K562 (cell line): Measurements from ENCODE around the gene ADAM19. TPM values are rescaled to one million over a fixed set of nuclear protein-coding genes. Genes with fewer than 3 reads are reported as not detected.

ENCODE experiments used
- ATAC-seq: fragments of 200-7000 bp; cut with Tn5 transposase; 3 replicates; pipeline ENCODE4 v1.9.1; 2020; ENCODE audit warnings: moderate library complexity
- BruUV-seq: library from RNA; stranded (reverse); fragments of 400-500 nt; replicated peaks from 2 replicates; lab custom pipeline; 2021; lab: Mats Ljungman, UMichigan
- CTCF ChIA-PET: fragments of 300-600 bp; formaldehyde crosslinking; extraction: SDS; loops from one replicate; lab custom pipeline; 2021; ENCODE audit warnings: low intra/inter-chr PET ratio; lab: Yijun Ruan, JAX
- POLR2A ChIA-PET: fragments of 300-600, 350-650 bp; sonication (Branson Sonifier 250); formaldehyde crosslinking; extraction: SDS; loops from one replicate; lab custom pipeline; 2021; ENCODE audit warnings: antibody characterized with exemption, inconsistent platforms; lab: Yijun Ruan, JAX
- DNase-seq, 4 experiments: peaks; one replicate each; pipeline versions ENCODE4 v3.0.0 to v3.0.0-alpha.2; 2011 to 2018; ENCODE audit warnings: low spot score in 3 of 4, mixed read lengths in 3 of 4; ENCODE audit errors: extremely low read depth in 1 of 4
- FAIRE-seq: peaks from 2 replicates; lab custom pipeline; 2011; peaks lifted over from hg19 to GRCh38; lab: Jason Lieb, UNC
- H2AFZ ChIP-seq: 2 replicates; pipeline ENCODE4 v1.6.0; 2011; ENCODE audit warnings: low read depth, low read length, control low read depth, inconsistent platforms
- H3K27ac ChIP-seq: fragments of 200-600 bp; 3 replicates; pipeline ENCODE4 v1.8.0; 2011; ENCODE audit warnings: low read depth, mild to moderate bottlenecking, control low read depth, inconsistent platforms, low read length, moderate library complexity, mixed read lengths; ENCODE audit errors: extremely low read depth
- H3K27me3 ChIP-seq, 2 experiments: fragments of 300-600 bp in 1 of 2; 2 replicates in 1 of 2; 3 replicates in 1 of 2; pipeline versions ENCODE4 v1.6.0 to v1.8.0; 2011; ENCODE audit warnings: inconsistent platforms in 2 of 2, low read length in 2 of 2, mild to moderate bottlenecking in 1 of 2, mixed read lengths in 1 of 2, moderate library complexity in 1 of 2; ENCODE audit not compliant: control insufficient read depth in 2 of 2, insufficient read depth in 2 of 2
- H3K36me3 ChIP-seq: fragments of 300-600 bp; 3 replicates; pipeline ENCODE4 v1.8.0; 2011; ENCODE audit warnings: mild to moderate bottlenecking, low read length, inconsistent platforms; ENCODE audit not compliant: control insufficient read depth, insufficient read depth
- H3K4me1 ChIP-seq, 2 experiments: fragments of 200-600 bp in 1 of 2; replicated peaks in 1 of 2; 2 replicates in 1 of 2; 3 replicates in 1 of 2; pipeline versions ENCODE4 v1.5.1 to v1.8.0; 2011; ENCODE audit warnings: inconsistent platforms in 2 of 2, low read length in 2 of 2, mild to moderate bottlenecking in 1 of 2, mixed read lengths in 1 of 2, moderate library complexity in 1 of 2; ENCODE audit not compliant: control insufficient read depth in 2 of 2, insufficient read depth in 2 of 2
- H3K4me2 ChIP-seq: 2 replicates; pipeline ENCODE4 v1.6.1; 2011; ENCODE audit warnings: low read length, control low read depth, inconsistent platforms, mixed read lengths; ENCODE audit not compliant: insufficient read depth
- H3K4me3 ChIP-seq: fragments of 200-600 bp; sonication (generic), shearing (Covaris generic); 2 replicates; pipeline ENCODE4 v1.5.1; 2016; ENCODE audit warnings: control low read depth, inconsistent platforms
- H3K79me2 ChIP-seq: fragments of 200-600 bp; 3 replicates; pipeline ENCODE4 v1.8.0; 2011; ENCODE audit warnings: low read length, inconsistent platforms; ENCODE audit not compliant: control insufficient read depth, insufficient read depth
- H3K9ac ChIP-seq, 2 experiments: 2 replicates each; pipeline versions ENCODE4 v1.6.0 to v1.6.1; 2011; ENCODE audit warnings: low read depth in 2 of 2, low read length in 2 of 2, control low read depth in 1 of 2, inconsistent platforms in 1 of 2, mild to moderate bottlenecking in 1 of 2, mixed read lengths in 1 of 2; ENCODE audit not compliant: insufficient read depth in 1 of 2
- H3K9me1 ChIP-seq: one replicate; pipeline ENCODE4 v1.6.0; 2011; ENCODE audit warnings: inconsistent platforms, mild to moderate bottlenecking, low read length, moderate library complexity; ENCODE audit not compliant: control insufficient read depth, insufficient read depth
- H3K9me3 ChIP-seq: replicated peaks from 2 replicates; pipeline ENCODE4 v1.5.1; 2011; ENCODE audit warnings: low read depth, low read length, inconsistent platforms; ENCODE audit not compliant: control insufficient read depth, insufficient read depth
- H4K20me1 ChIP-seq: replicated peaks from 2 replicates; pipeline ENCODE4 v1.6.1; 2011; ENCODE audit warnings: low read length, inconsistent platforms, mixed read lengths; ENCODE audit not compliant: control insufficient read depth, insufficient read depth
- BHLHE40 ChIP-seq: IDR thresholded peaks from 2 replicates; pipeline ENCODE4 v1.6.1; 2011; ENCODE audit warnings: low read length, improper control_type of control experiment
- CBFA2T3 ChIP-seq: fragments of 450-650 bp; IDR thresholded peaks from 2 replicates; pipeline ENCODE4 v1.6.1; 2017
- FOSL1 ChIP-seq: fragments of 200-800 bp; sonication (Bioruptor generic); conservative IDR thresholded peaks from 2 replicates; pipeline ENCODE4 v1.6.1; 2016; ENCODE audit warnings: missing genetic modification characterization, missing compliant biosample characterization
- MCM5 ChIP-seq: fragments of 450-650 bp; IDR thresholded peaks from 2 replicates; pipeline ENCODE4 v1.6.1; 2016; ENCODE audit warnings: low read depth
- NCOA6 ChIP-seq: fragments of 450-650 bp; IDR thresholded peaks from 2 replicates; pipeline ENCODE4 v1.6.1; 2017; ENCODE audit warnings: mild to moderate bottlenecking
- STAG1 ChIP-seq: sonication (generic); formaldehyde crosslinking; IDR thresholded peaks from 2 replicates; pipeline ENCODE4 v1.5.0; 2020; ENCODE audit warnings: missing genetic modification reagents, borderline replicate concordance
- WGBS: fragments of 100-300 bp; shearing (Covaris generic); methylation state at CpG from one replicate; pipeline ENCODE4 v1.1.6; 2016; ENCODE audit warnings: low coverage, mixed read lengths; ENCODE audit not compliant: insufficient coverage; ENCODE audit errors: missing lambda C conversion rate; 5-methylcytosine and 5-hydroxymethylcytosine counted together
- in situ Hi-C: fragments of 300-500 bp; cut with MboI; formaldehyde crosslinking; loops from 4 replicates; pipeline ENCODE4 v1.15.0; 2018; ENCODE audit warnings: inconsistent platforms, mixed read lengths
- intact Hi-C: fragments of 100-400 bp; cut with micrococcal nuclease; formaldehyde crosslinking; loops from 2 replicates; pipeline ENCODE4 v1.14.2; 2022
- polyA plus RNA-seq, 8 experiments: library from polyadenylated mRNA; depleted of rRNA in 4 of 8; stranded (reverse) in 5 of 8; unstranded in 3 of 8; fragments of >200 nt; fragmentation: Nextera tagmentation in 2 of 8; fragmentation: Illumina TruSeq in 1 of 8; extraction: Ambion mirVana in 2 of 8; extraction: Trizol in 1 of 8; gene quantifications; 2 replicates each; pipeline versions ENCODE4 v1.2.1 to v1.2.3, GENCODE V29; 2011 to 2014; ENCODE audit warnings: inconsistent platforms in 1 of 8, missing spikeins in 1 of 8
- total RNA-seq, 7 experiments: library from RNA; depleted of rRNA in 6 of 7; stranded (reverse); fragments of >200 nt in 6 of 7; fragmentation: Illumina TruSeq in 2 of 7; extraction: Trizol in 2 of 7; gene quantifications; 2 replicates each; pipeline versions ENCODE4 v1.2.1 to v1.2.3, GENCODE V29; 2011 to 2021; ENCODE audit warnings: low replicate concordance in 1 of 7
- TF ChIP-seq, protein P1 (sequence below), 2 experiments: IDR thresholded peaks in 1 of 2; conservative IDR thresholded peaks in 1 of 2; 2 replicates each; pipeline ENCODE4 v1.6.1; 2016; ENCODE audit warnings: low read depth in 2 of 2, mild to moderate bottlenecking in 1 of 2, missing compliant biosample characterization in 1 of 2, missing genetic modification characterization in 1 of 2, moderate library complexity in 1 of 2

The ADAM19 gene
- total and polyA plus RNA-seq, 9 of the 15 experiments (the other 6 are each of a cell fraction or from before 2014, with no cell fraction given), result 0.11 to 1.1 (median 0.43) TPM

GRCh38 chr5:157516626-157517325 lies 58.8 kb downstream of the ADAM19 start:
- 11% methylated on average over 5 of the region's 5 CpGs for WGBS
- no peak overlapping the region for H3K4me2 ChIP-seq
- POLR2A ChIA-PET, result interaction anchor here (0.8 to 1.1 kb wide), 3 partner anchors 8 to 98 kb away, joined by 3 to 4 read pairs (median 3); no protein-coding TSS in a partner anchor
- CTCF ChIA-PET, result no interaction called here
- no peaks in the 10 kb centered on the region for H3K9me3 ChIP-seq
- ATAC-seq (no peak), DNase-seq (no peak), FAIRE-seq (no peak)
- no peak overlapping the region for H3K4me3 ChIP-seq
- H3K4me1 ChIP-seq, result peaks cover 0 to 3% of the 10 kb centered on the region in 2 experiments; a peak in 2 of 5 replicates
- no peak overlapping the region for H2AFZ ChIP-seq
- in situ Hi-C loops, result no loop called here
- H3K9ac ChIP-seq, result no peak overlapping the region
- intact Hi-C loops, result no loop called here
- H3K27ac ChIP-seq, result no peak overlapping the region
- H3K79me2 ChIP-seq, result no peaks in the 10 kb centered on the region
- H3K9me1 ChIP-seq, result no peaks in the 10 kb centered on the region
- H3K27me3 ChIP-seq, result peaks cover 0 to 6% of the 10 kb centered on the region in 2 experiments; a peak in 2 of 5 replicates
- no peaks in the 10 kb centered on the region for H3K36me3 ChIP-seq
- TF ChIP-seq NCOA6, result no peak
- 0 out of 2 replicates have a peak, but pooled peaks have one; percentile 9 for TF ChIP-seq FOSL1 (tag)
- H4K20me1 ChIP-seq, result no peaks in the 10 kb centered on the region; the same call in 1 of the 2 replicates
- no TSS peak for BruUV-seq

DNA sequence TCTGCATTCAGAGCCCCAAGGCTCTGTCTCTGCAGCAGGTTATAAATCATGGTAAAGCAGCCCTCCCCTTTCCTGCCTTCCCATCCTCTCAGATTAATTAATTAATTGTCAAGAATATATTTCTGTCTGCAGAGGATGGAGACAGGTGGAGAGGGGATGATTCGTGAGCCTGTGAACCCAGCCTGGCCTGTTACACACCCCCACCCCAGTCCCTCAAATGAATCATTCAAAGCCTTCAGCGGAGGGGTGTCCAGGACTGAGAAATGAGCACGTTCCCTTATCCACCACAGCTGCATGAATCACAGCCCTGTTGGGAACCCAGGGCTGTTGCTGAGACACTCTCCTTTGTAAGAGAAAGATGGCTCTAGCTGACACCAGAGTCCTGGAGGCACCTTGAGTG lies 59.6 kb downstream of the ADAM19 start:
- Histone ChIP-seq H3K4me3 (no peak overlapping the region), H3K4me2 (no peak overlapping the region), H4K20me1 (no peaks in the 10 kb centered on the region; the same call in 1 of the 2 replicates), H3K9me1 (no peaks in the 10 kb centered on the region), H3K9me3 (no peaks in the 10 kb centered on the region), H3K36me3 (no peaks in the 10 kb centered on the region), H3K79me2 (no peaks in the 10 kb centered on the region), H2AFZ (no peak overlapping the region), H3K27me3 (no peaks in the 10 kb centered on the region), H3K9ac (no peak overlapping the region), H3K4me1 (peaks cover 0 to 9% of the 10 kb centered on the region in 2 experiments; a peak in 2 of 5 replicates), H3K27ac (no peak overlapping the region)
- CTCF ChIA-PET, result no interaction called here
- BruUV-seq, result no TSS peak
- TF ChIP-seq STAG1 (CRISPR knock-in tag) (no peak), BHLHE40 (0 out of 2 replicates have a peak, but pooled peaks have one; percentile 10), MCM5 (no peak), CBFA2T3 (peak; percentile 20; the same call in 1 of the 2 replicates), FOSL1 (tag) (peak; percentile 78)
- TF ChIP-seq, protein P1, sequence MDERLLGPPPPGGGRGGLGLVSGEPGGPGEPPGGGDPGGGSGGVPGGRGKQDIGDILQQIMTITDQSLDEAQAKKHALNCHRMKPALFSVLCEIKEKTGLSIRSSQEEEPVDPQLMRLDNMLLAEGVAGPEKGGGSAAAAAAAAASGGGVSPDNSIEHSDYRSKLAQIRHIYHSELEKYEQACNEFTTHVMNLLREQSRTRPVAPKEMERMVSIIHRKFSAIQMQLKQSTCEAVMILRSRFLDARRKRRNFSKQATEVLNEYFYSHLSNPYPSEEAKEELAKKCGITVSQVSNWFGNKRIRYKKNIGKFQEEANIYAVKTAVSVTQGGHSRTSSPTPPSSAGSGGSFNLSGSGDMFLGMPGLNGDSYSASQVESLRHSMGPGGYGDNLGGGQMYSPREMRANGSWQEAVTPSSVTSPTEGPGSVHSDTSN (CRISPR knock-in tag; IDR thresholded peaks at IDR 0.05; ENCODE audit: low read depth), result no peak
- TF ChIP-seq, protein P1 (tag; conservative IDR thresholded peaks at IDR 0.05; ENCODE audit: low read depth), result peak; percentile 72
- no peak for FAIRE-seq
- POLR2A ChIA-PET, result interaction anchor here (0.9 to 1.1 kb wide), 2 partner anchors 9 to 25 kb away, joined by 3 to 4 read pairs; no protein-coding TSS in a partner anchor
- DNase-seq, result no peak
- intact Hi-C loops, result no loop called here
- in situ Hi-C loops, result no loop called here
- ATAC-seq, result no peak
- WGBS, result 20% methylated on average over 3 of the region's 3 CpGs
